ENCODE data around the gene CTU2. TPM values are rescaled to one million over a fixed set of nuclear protein-coding genes. Genes with fewer than 3 reads are reported as not detected.

The CTU2 gene
- polyA plus RNA-seq, 1 of the 3 experiments (the other 2 are of a cell fraction): 16.2 TPM

DNA sequence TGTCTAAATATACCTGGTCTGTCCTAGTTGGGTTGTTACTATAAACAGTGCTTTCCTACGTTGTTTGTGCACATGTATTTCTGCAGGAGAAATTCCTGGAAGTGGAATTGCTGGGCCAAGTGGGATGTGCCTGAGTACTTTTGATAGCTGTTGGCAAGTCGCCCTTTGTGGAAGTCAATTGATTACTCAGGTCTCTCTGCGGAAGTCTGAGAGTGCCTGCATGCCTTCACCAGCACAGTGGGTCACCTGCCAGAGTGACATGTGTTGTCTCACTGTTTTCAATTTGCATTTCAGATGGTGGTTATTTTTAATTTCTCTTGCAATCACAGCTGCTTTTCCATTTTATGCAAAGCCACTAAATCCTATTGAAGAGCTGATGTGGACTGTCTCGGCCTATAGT, 41.2 kb upstream of the CTU2 start:
- 91% methylated on average over 4 of the region's 4 CpGs for WGBS (ENCODE audit: low lambda C conversion rate)
- no peaks in the 10 kb centered on the region for H4K20me1 ChIP-seq (ENCODE audit: insufficient read depth)
- H2AFZ ChIP-seq (ENCODE audit: low read depth): no peak overlapping the region
- ChIA-PET CTCF (interaction anchor here (0.9 to 1.2 kb wide), 2 partner anchors 8 to 89 kb away, joined by 3 read pairs; no protein-coding TSS in a partner anchor), POLR2A (no interaction called here)
- H3K27me3 ChIP-seq (ENCODE audit: insufficient read depth): no peaks in the 10 kb centered on the region
- TF ChIP-seq CHD2 (IDR thresholded peaks at IDR 0.05; ENCODE audit: low read length, partially characterized antibody) (no peak), POLR2AphosphoS5 (IDR thresholded peaks at IDR 0.05; ENCODE audit: low read depth, low read length) (no peak), TCF12 (IDR thresholded peaks at IDR 0.05) (no peak), TEAD4 (IDR thresholded peaks at IDR 0.05; ENCODE audit: borderline replicate concordance, insufficient read depth) (no peak)
- TF ChIP-seq, protein P1, sequence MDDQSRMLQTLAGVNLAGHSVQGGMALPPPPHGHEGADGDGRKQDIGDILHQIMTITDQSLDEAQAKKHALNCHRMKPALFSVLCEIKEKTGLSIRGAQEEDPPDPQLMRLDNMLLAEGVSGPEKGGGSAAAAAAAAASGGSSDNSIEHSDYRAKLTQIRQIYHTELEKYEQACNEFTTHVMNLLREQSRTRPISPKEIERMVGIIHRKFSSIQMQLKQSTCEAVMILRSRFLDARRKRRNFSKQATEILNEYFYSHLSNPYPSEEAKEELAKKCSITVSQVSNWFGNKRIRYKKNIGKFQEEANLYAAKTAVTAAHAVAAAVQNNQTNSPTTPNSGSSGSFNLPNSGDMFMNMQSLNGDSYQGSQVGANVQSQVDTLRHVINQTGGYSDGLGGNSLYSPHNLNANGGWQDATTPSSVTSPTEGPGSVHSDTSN (IDR thresholded peaks at IDR 0.05): no peak
- TF ChIP-seq, protein P2, sequence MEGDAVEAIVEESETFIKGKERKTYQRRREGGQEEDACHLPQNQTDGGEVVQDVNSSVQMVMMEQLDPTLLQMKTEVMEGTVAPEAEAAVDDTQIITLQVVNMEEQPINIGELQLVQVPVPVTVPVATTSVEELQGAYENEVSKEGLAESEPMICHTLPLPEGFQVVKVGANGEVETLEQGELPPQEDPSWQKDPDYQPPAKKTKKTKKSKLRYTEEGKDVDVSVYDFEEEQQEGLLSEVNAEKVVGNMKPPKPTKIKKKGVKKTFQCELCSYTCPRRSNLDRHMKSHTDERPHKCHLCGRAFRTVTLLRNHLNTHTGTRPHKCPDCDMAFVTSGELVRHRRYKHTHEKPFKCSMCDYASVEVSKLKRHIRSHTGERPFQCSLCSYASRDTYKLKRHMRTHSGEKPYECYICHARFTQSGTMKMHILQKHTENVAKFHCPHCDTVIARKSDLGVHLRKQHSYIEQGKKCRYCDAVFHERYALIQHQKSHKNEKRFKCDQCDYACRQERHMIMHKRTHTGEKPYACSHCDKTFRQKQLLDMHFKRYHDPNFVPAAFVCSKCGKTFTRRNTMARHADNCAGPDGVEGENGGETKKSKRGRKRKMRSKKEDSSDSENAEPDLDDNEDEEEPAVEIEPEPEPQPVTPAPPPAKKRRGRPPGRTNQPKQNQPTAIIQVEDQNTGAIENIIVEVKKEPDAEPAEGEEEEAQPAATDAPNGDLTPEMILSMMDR (IDR thresholded peaks at IDR 0.05): no peak
- TF ChIP-seq, protein P3, sequence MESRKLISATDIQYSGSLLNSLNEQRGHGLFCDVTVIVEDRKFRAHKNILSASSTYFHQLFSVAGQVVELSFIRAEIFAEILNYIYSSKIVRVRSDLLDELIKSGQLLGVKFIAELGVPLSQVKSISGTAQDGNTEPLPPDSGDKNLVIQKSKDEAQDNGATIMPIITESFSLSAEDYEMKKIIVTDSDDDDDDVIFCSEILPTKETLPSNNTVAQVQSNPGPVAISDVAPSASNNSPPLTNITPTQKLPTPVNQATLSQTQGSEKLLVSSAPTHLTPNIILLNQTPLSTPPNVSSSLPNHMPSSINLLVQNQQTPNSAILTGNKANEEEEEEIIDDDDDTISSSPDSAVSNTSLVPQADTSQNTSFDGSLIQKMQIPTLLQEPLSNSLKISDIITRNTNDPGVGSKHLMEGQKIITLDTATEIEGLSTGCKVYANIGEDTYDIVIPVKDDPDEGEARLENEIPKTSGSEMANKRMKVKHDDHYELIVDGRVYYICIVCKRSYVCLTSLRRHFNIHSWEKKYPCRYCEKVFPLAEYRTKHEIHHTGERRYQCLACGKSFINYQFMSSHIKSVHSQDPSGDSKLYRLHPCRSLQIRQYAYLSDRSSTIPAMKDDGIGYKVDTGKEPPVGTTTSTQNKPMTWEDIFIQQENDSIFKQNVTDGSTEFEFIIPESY (IDR thresholded peaks at IDR 0.05; ENCODE audit: borderline replicate concordance, low read depth): no peak
- DNase-seq: no peak
- H3K4me2 ChIP-seq: no peak overlapping the region
- H3K9me3 ChIP-seq: no peaks in the 10 kb centered on the region
- peaks cover 0 to 3% of the 10 kb centered on the region in 2 experiments for H3K36me3 ChIP-seq (replicated peaks in 1 of 2; ENCODE audit: control insufficient read depth in 1 of 2, insufficient read depth in 2 of 2, low read length in 1 of 2)
- peaks cover 4% of the 10 kb centered on the region for H3F3A ChIP-seq (replicated peaks; ENCODE audit: insufficient read depth)
- H3K27ac ChIP-seq (ENCODE audit: low read depth in 2 of 2, low read length in 1 of 2): no peak overlapping the region
- H3K79me2 ChIP-seq (ENCODE audit: insufficient read depth): peaks cover 8% of the 10 kb centered on the region
- peaks cover 0 to 5% of the 10 kb centered on the region in 2 experiments; a peak in 1 of 4 replicates for H3K4me1 ChIP-seq (ENCODE audit: control insufficient read depth in 1 of 2, insufficient read depth in 2 of 2, low read depth in 1 of 2, low read length in 1 of 2)
- no peak overlapping the region for H3K9ac ChIP-seq
- no peaks in the 10 kb centered on the region for H3K9me2 ChIP-seq
- no peak overlapping the region for H3K4me3 ChIP-seq (ENCODE audit: low read depth in 2 of 2, low read length in 1 of 2)

DNA sequence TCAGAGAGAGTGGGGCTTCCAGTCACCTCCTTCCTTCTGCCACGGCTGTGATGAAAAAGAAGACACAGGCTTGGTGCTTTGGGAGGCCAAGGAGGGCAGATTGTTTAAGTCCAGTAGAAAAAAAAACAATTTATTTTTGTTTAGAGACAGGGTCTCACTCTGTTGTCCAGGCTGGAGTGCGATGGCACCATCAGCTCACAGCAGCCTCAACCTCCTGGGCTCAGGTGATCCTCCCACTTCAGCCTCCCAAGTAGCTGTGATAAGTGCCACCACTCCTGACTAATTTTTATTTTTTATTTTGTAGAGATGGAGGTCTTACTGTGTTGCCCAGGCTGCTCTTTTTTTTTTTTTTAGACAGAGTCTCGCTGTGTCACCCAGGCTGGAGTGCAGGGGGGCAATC, 40.7 kb upstream of the CTU2 start:
- Histone ChIP-seq H3K79me2 (ENCODE audit: insufficient read depth) (peaks cover 6% of the 10 kb centered on the region), H3F3A (replicated peaks; ENCODE audit: insufficient read depth) (peaks cover 4% of the 10 kb centered on the region), H3K36me3 (replicated peaks in 1 of 2; ENCODE audit: control insufficient read depth in 1 of 2, insufficient read depth in 2 of 2, low read length in 1 of 2) (peaks cover 0 to 3% of the 10 kb centered on the region in 2 experiments), H3K4me3 (ENCODE audit: low read depth in 2 of 2, low read length in 1 of 2) (no peak overlapping the region), H3K9me3 (no peaks in the 10 kb centered on the region), H3K9ac (no peak overlapping the region), H3K27ac (ENCODE audit: low read depth in 2 of 2, low read length in 1 of 2) (no peak overlapping the region), H3K9me2 (no peaks in the 10 kb centered on the region), H3K4me1 (ENCODE audit: control insufficient read depth in 1 of 2, insufficient read depth in 2 of 2, low read depth in 1 of 2, low read length in 1 of 2) (peaks cover 0 to 5% of the 10 kb centered on the region in 2 experiments; a peak in 1 of 4 replicates), H3K27me3 (ENCODE audit: insufficient read depth) (no peaks in the 10 kb centered on the region), H2AFZ (ENCODE audit: low read depth) (no peak overlapping the region), H4K20me1 (ENCODE audit: insufficient read depth) (no peaks in the 10 kb centered on the region), H3K4me2 (no peak overlapping the region)
- no peak for TF ChIP-seq SMC3 (IDR thresholded peaks at IDR 0.05; ENCODE audit: low read depth, low read length)
- CTCF ChIA-PET: interaction anchor here (0.9 to 1.2 kb wide), 2 partner anchors 9 to 88 kb away, joined by 3 read pairs; no protein-coding TSS in a partner anchor
- DNase-seq: no peak
- 95% methylated on average over 3 of the region's 3 CpGs for WGBS (ENCODE audit: low lambda C conversion rate)
- POLR2A ChIA-PET: no interaction called here
